Renal cortex interstitium (tissue), 11 donors: ENCODE data around the gene TMEM214. TPM values are rescaled to one million over a fixed set of nuclear protein-coding genes. Genes with fewer than 3 reads are reported as not detected.

ENCODE experiments used
- DNase-seq, 11 donors: peaks; one replicate each; pipeline ENCODE4 v3.0.0-alpha.2; 2013; ENCODE audit warnings: low read depth in 9 of 11, low spot score in 4 of 11; ENCODE audit errors: extremely low read depth in 1 of 11
- polyA plus RNA-seq, 3 donors: library from polyadenylated mRNA; unstranded; fragments of 120-200 nt; gene quantifications; one replicate each; pipeline ENCODE4 v1.2.1, GENCODE V29; 2013; ENCODE audit not compliant: insufficient read length in 3 of 3

Gene TMEM214
- polyA plus RNA-seq, 3 donors, result 55.8 to 71.9 (median 63.6) TPM

- DNase-seq, result no peak
Measured at GRCh38 chr2:27003857-27004256, 28.9 kb upstream of the TMEM214 start.

- no peak for DNase-seq
Measured at GRCh38 chr2:27006602-27007415, 26.0 kb upstream of the TMEM214 start.

- no peak for DNase-seq
Measured at GRCh38 chr2:27007416-27008374, 25.1 kb upstream of the TMEM214 start.

GRCh38 chr2:27008678-27009077 lies 24.1 kb upstream of the TMEM214 start:
- no peak for DNase-seq

GRCh38 chr2:27009083-27009482 lies 23.7 kb upstream of the TMEM214 start:
- DNase-seq, result no peak

GRCh38 chr2:27009716-27010115 lies 23.0 kb upstream of the TMEM214 start:
- DNase-seq, result no peak

GRCh38 chr2:27010139-27010538 lies 22.6 kb upstream of the TMEM214 start:
- no peak for DNase-seq

- no peak for DNase-seq
Measured at GRCh38 chr2:27013738-27014137, 19.0 kb upstream of the TMEM214 start.

- no peak for DNase-seq
Measured at GRCh38 chr2:27014771-27015433, 17.9 kb upstream of the TMEM214 start.

- DNase-seq, result no peak
Measured at GRCh38 chr2:27016801-27017325, 15.9 kb upstream of the TMEM214 start.

- DNase-seq, result no peak
Measured at GRCh38 chr2:27018142-27018541, 14.6 kb upstream of the TMEM214 start.

- DNase-seq, result no peak
Measured at GRCh38 chr2:27019459-27019858, 13.3 kb upstream of the TMEM214 start.

GRCh38 chr2:27019931-27020855 lies 12.6 kb upstream of the TMEM214 start:
- no peak for DNase-seq

- DNase-seq, result no peak
Measured at GRCh38 chr2:27021253-27022049, 11.3 kb upstream of the TMEM214 start.

- no peak for DNase-seq
Measured at GRCh38 chr2:27023740-27024139, 9.0 kb upstream of the TMEM214 start.

- DNase-seq, result no peak
Measured at GRCh38 chr2:27024188-27024587, 8.6 kb upstream of the TMEM214 start.

- no peak for DNase-seq
Measured at GRCh38 chr2:27024812-27025211, 8.0 kb upstream of the TMEM214 start.
